HepG2 (cell line): ENCODE measurements around the gene ADH5. TPM values are rescaled to one million over a fixed set of nuclear protein-coding genes. Genes with fewer than 3 reads are reported as not detected.

Experiments used
- E2F2 ChIP-seq: sonication (generic); formaldehyde crosslinking; IDR thresholded peaks from 2 replicates; pipeline ENCODE4 v1.4.0; 2020; ENCODE audit warnings: missing genetic modification reagents, borderline replicate concordance
- EP300 ChIP-seq, 3 experiments: sonication (generic) in 1 of 3; formaldehyde crosslinking in 1 of 3; IDR thresholded peaks; 2 replicates each; pipeline versions ENCODE4 v1.5.1 to v1.6.1; 2011 to 2020; ENCODE audit warnings: low read depth in 2 of 3, low read length in 2 of 3, borderline replicate concordance in 1 of 3, improper control_type of control experiment in 1 of 3, mild to moderate bottlenecking in 1 of 3, missing genetic modification reagents in 1 of 3, moderate library complexity in 1 of 3
- GATA4 ChIP-seq: sonication (generic); IDR thresholded peaks from 2 replicates; pipeline ENCODE4 v1.6.1; 2016; ENCODE audit warnings: antibody characterized with exemption, low read depth, borderline replicate concordance
- GMEB1 ChIP-seq: sonication (generic); formaldehyde crosslinking; IDR thresholded peaks from 2 replicates; pipeline ENCODE4 v1.5.1; 2020; ENCODE audit warnings: missing genetic modification reagents, mild to moderate bottlenecking, borderline replicate concordance
- HNF4G ChIP-seq, 2 experiments: sonication (generic) in 1 of 2; formaldehyde crosslinking in 1 of 2; IDR thresholded peaks; 2 replicates each; pipeline versions ENCODE4 v1.4.0 to v1.6.1; 2011 to 2020; ENCODE audit warnings: borderline replicate concordance in 2 of 2, low read depth in 2 of 2, mild to moderate bottlenecking in 2 of 2, low read length in 1 of 2, missing genetic modification reagents in 1 of 2, moderate library complexity in 1 of 2
- MATR3 ChIP-seq: sonication (generic); formaldehyde crosslinking; IDR thresholded peaks from 2 replicates; pipeline ENCODE4 v1.4.0; 2020; ENCODE audit warnings: missing genetic modification reagents
- MBNL3 ChIP-seq: fragments of 250-450 bp; sonication (Bioruptor Pico); conservative IDR thresholded peaks from 2 replicates; pipeline ENCODE4 v1.8.0; 2022; ENCODE audit warnings: mild to moderate bottlenecking, inconsistent platforms
- MEF2D ChIP-seq: sonication (generic); formaldehyde crosslinking; IDR thresholded peaks from 2 replicates; pipeline ENCODE4 v1.5.1; 2020; ENCODE audit warnings: mild to moderate bottlenecking, missing genetic modification reagents
- MYNN ChIP-seq: sonication (generic); formaldehyde crosslinking; IDR thresholded peaks from 2 replicates; pipeline ENCODE4 v1.4.0; 2020; ENCODE audit warnings: mild to moderate bottlenecking, low read depth, missing genetic modification reagents
- NAIF1 ChIP-seq: sonication (generic); formaldehyde crosslinking; IDR thresholded peaks from 2 replicates; pipeline ENCODE4 v1.5.0; 2020; ENCODE audit warnings: mild to moderate bottlenecking, missing genetic modification reagents, borderline replicate concordance
- RBFOX2 ChIP-seq: fragments of 200-400 bp; formaldehyde crosslinking; IDR thresholded peaks from 2 replicates; pipeline ENCODE4 v1.6.1; 2017; ENCODE audit warnings: low read depth, mild to moderate bottlenecking, low read length
- SMYD3 ChIP-seq: sonication (generic); formaldehyde crosslinking; IDR thresholded peaks from 2 replicates; pipeline ENCODE4 v1.8.1; 2023; ENCODE audit warnings: mild to moderate bottlenecking, missing genetic modification reagents
- SNRNP70 ChIP-seq: fragments of 200-400 bp; formaldehyde crosslinking; IDR thresholded peaks from 2 replicates; pipeline ENCODE4 v1.6.1; 2017; ENCODE audit warnings: mild to moderate bottlenecking, low read depth, low read length, moderate library complexity
- ZNF558 ChIP-seq: sonication (generic); formaldehyde crosslinking; IDR thresholded peaks from 2 replicates; pipeline ENCODE4 v1.9.0; 2022; ENCODE audit warnings: mild to moderate bottlenecking, missing genetic modification reagents, borderline replicate concordance
- ZNF614 ChIP-seq: IDR thresholded peaks from 2 replicates; pipeline ENCODE4 v1.6.1; 2018; ENCODE audit warnings: missing biosample characterization, missing genetic modification reagents, inconsistent platforms, borderline replicate concordance
- ZNF652 ChIP-seq: IDR thresholded peaks from 2 replicates; pipeline ENCODE4 v1.6.1; 2016; ENCODE audit warnings: low read depth, borderline replicate concordance
- ZNF687 ChIP-seq: sonication (generic); formaldehyde crosslinking; IDR thresholded peaks from 2 replicates; pipeline ENCODE4 v1.5.1; 2020; ENCODE audit warnings: mild to moderate bottlenecking, missing genetic modification reagents, moderate library complexity
- ZNF782 ChIP-seq: sonication (generic); formaldehyde crosslinking; IDR thresholded peaks from 2 replicates; pipeline ENCODE4 v1.4.0; 2020; ENCODE audit warnings: missing genetic modification reagents, mild to moderate bottlenecking, borderline replicate concordance
- ZNF790 ChIP-seq: sonication (generic); formaldehyde crosslinking; IDR thresholded peaks from 2 replicates; pipeline ENCODE4 v1.8.0; 2022; ENCODE audit warnings: missing genetic modification reagents, mild to moderate bottlenecking, borderline replicate concordance
- polyA plus RNA-seq, 8 experiments: library from polyadenylated mRNA; depleted of rRNA in 3 of 8; stranded (reverse) in 7 of 8; unstranded in 1 of 8; fragments of >200 nt; fragmentation: Illumina TruSeq in 4 of 8; extraction: Trizol in 4 of 8; gene quantifications; 2 replicates each; pipeline versions ENCODE4 v1.2.1 to v1.2.3, GENCODE V29; 2011 to 2016; ENCODE audit warnings: low read depth in 4 of 8, missing spikeins in 1 of 8, mixed read lengths in 1 of 8; ENCODE audit not compliant: insufficient read depth in 1 of 8
- total RNA-seq, 5 experiments: library from RNA; depleted of rRNA; stranded (reverse); fragments of >200 nt; fragmentation: Illumina TruSeq; extraction: Trizol; gene quantifications; 2 replicates each; pipeline ENCODE4 v1.2.3, GENCODE V29; 2016; ENCODE audit warnings: low read depth in 1 of 5

ADH5 gene
- total and polyA plus RNA-seq, 2 of the 13 experiments (the other 11 are each of a cell fraction or from before 2014, with no cell fraction given), result 349 to 512 TPM

GRCh38 chr4:99088481-99089365 lies at the start of gene ADH5 (continued):
- peak; percentile 76 for TF ChIP-seq GMEB1
- TF ChIP-seq MBNL3, result no peak
- TF ChIP-seq MYNN (CRISPR knock-in tag), result no peak
- no peak for TF ChIP-seq ZNF652 (CRISPR knock-in tag)
- TF ChIP-seq E2F2 (CRISPR knock-in tag), result 0 out of 2 replicates have a peak, but pooled peaks have one; percentile 82
- peak; percentile 96 for TF ChIP-seq ZNF558 (CRISPR knock-in tag)
- TF ChIP-seq ZNF782 (CRISPR knock-in tag), result peak; percentile 81; the same call in 1 of the 2 replicates
- TF ChIP-seq MEF2D (CRISPR knock-in tag), result 0 out of 2 replicates have a peak, but pooled peaks have one; percentile 45
- no peak for TF ChIP-seq NAIF1
- TF ChIP-seq MATR3, result no peak
- TF ChIP-seq EP300 (IDR thresholded peaks at IDR 0.05; ENCODE audit: low read depth in 2 of 2, low read length in 2 of 2), result no peak
- no peak for TF ChIP-seq EP300 (CRISPR knock-in tag; IDR thresholded peaks at IDR 0.05; ENCODE audit: borderline replicate concordance)
- TF ChIP-seq ZNF790 (CRISPR knock-in tag), result no peak; the same call in 1 of the 2 replicates
- no peak for TF ChIP-seq SNRNP70
- TF ChIP-seq SMYD3, result no peak; the same call in 1 of the 2 replicates
- TF ChIP-seq GATA4, result peak; percentile 63
- TF ChIP-seq RBFOX2, result peak; percentile 93
- no peak for TF ChIP-seq HNF4G (IDR thresholded peaks at IDR 0.05; ENCODE audit: borderline replicate concordance, low read depth, low read length)
- TF ChIP-seq HNF4G (CRISPR knock-in tag; IDR thresholded peaks at IDR 0.05; ENCODE audit: borderline replicate concordance, low read depth), result peak; percentile 65; the same call in 1 of the 2 replicates
- TF ChIP-seq ZNF687 (CRISPR knock-in tag), result peak; percentile 84
- TF ChIP-seq ZNF614 (CRISPR knock-in tag), result peak; percentile 60; the same call in 1 of the 2 replicates
